HL-60 (cell line): Measurements from ENCODE around the gene RTN4RL1.

Experiments used
- DNase-seq, 2 experiments: peaks; one replicate each; pipeline ENCODE4 v3.0.0-alpha.2; 2010 to 2020; ENCODE audit warnings: low read depth in 1 of 2, low spot score in 1 of 2
- H3K27ac ChIP-seq: fragments of 250-450 bp; sonication (Bioruptor Pico); replicated peaks from 2 replicates; pipeline ENCODE4 v1.5.1; 2020; ENCODE audit warnings: mild to moderate bottlenecking, moderate library complexity
- H3K27me3 ChIP-seq: fragments of 250-450 bp; sonication (Bioruptor Pico); 2 replicates; pipeline ENCODE4 v1.5.1; 2021; ENCODE audit warnings: mild to moderate bottlenecking, moderate library complexity; ENCODE audit not compliant: insufficient read depth, poor library complexity, severe bottlenecking
- H3K4me3 ChIP-seq: replicated peaks from 2 replicates; pipeline ENCODE4 v1.5.1; 2011; ENCODE audit warnings: mild to moderate bottlenecking, control low read depth, low read length; ENCODE audit not compliant: insufficient read depth
- CTCF ChIP-seq: IDR thresholded peaks from one replicate; pipeline ENCODE4 v1.5.1; 2011; ENCODE audit warnings: low read length, control low read depth, inconsistent platforms; ENCODE audit not compliant: insufficient read depth
- GABPA ChIP-seq: IDR thresholded peaks from 2 replicates; pipeline ENCODE4 v1.6.1; 2012; ENCODE audit warnings: low read depth
- POLR2AphosphoS5 ChIP-seq: IDR thresholded peaks from 2 replicates; pipeline ENCODE4 v1.6.1; 2012; ENCODE audit warnings: low read depth
- SPI1 ChIP-seq: IDR thresholded peaks from 2 replicates; pipeline ENCODE4 v1.6.1; 2012; ENCODE audit warnings: low read depth, mild to moderate bottlenecking, borderline replicate concordance
- TF ChIP-seq, protein P1 (sequence below): IDR thresholded peaks from 2 replicates; pipeline ENCODE4 v1.6.1; 2012; ENCODE audit warnings: low read depth; ENCODE audit not compliant: insufficient replicate concordance

RTN4RL1 gene

DNA sequence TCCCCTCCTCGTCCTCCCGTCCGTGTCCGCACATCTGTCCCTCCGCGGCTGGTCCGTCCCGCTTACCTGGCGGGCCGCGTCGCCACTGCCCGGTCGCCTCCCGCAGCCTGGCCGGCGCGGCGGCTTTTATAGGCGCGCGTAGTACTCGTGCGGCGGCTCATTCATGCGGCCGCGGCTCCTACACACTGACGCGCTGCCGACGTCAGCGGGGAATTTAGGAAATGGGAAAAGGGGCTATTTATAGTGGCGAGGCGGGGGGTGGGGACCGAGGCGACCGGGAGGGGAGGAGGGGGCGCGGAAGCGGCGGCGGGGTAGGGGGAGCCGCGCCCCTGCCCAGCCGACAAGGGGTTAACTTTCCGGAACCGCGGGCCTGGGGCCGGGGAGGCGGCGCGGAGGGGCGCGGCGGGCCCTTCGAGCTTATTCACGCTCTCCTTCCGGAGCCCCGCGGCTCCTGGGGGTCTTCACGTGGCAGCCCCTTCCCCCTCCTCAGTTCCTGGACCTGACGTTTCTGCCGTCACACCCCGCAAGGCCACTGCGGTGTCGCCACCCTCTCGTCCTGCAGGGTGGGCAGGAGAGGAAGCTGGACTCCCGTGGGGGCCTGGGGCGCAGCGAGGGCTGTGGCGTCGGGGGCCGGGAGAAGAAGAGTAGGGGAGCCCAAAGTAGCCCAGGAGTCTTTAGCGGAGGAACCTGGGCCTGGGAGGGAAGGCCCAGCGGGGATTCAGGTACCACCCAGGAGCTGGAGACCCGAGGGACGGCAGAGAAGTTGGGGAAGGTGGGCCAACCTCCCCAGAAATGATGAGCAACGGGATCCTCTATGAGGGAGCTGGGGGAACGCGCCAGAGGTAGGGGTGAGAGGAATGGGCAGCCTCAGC lies 26.2 kb upstream of the RTN4RL1 start:
- peak overlapping the region; percentile 36 for H3K4me3 ChIP-seq
- no peak for DNase-seq
- no peak overlapping the region for H3K27ac ChIP-seq
- TF ChIP-seq CTCF: no peak
- TF ChIP-seq, protein P1, sequence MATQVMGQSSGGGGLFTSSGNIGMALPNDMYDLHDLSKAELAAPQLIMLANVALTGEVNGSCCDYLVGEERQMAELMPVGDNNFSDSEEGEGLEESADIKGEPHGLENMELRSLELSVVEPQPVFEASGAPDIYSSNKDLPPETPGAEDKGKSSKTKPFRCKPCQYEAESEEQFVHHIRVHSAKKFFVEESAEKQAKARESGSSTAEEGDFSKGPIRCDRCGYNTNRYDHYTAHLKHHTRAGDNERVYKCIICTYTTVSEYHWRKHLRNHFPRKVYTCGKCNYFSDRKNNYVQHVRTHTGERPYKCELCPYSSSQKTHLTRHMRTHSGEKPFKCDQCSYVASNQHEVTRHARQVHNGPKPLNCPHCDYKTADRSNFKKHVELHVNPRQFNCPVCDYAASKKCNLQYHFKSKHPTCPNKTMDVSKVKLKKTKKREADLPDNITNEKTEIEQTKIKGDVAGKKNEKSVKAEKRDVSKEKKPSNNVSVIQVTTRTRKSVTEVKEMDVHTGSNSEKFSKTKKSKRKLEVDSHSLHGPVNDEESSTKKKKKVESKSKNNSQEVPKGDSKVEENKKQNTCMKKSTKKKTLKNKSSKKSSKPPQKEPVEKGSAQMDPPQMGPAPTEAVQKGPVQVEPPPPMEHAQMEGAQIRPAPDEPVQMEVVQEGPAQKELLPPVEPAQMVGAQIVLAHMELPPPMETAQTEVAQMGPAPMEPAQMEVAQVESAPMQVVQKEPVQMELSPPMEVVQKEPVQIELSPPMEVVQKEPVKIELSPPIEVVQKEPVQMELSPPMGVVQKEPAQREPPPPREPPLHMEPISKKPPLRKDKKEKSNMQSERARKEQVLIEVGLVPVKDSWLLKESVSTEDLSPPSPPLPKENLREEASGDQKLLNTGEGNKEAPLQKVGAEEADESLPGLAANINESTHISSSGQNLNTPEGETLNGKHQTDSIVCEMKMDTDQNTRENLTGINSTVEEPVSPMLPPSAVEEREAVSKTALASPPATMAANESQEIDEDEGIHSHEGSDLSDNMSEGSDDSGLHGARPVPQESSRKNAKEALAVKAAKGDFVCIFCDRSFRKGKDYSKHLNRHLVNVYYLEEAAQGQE: no peak
- no peak for TF ChIP-seq SPI1
- no peak for TF ChIP-seq POLR2AphosphoS5
- no peak for TF ChIP-seq GABPA
- H3K27me3 ChIP-seq: peaks cover 12% of the 10 kb centered on the region

DNA sequence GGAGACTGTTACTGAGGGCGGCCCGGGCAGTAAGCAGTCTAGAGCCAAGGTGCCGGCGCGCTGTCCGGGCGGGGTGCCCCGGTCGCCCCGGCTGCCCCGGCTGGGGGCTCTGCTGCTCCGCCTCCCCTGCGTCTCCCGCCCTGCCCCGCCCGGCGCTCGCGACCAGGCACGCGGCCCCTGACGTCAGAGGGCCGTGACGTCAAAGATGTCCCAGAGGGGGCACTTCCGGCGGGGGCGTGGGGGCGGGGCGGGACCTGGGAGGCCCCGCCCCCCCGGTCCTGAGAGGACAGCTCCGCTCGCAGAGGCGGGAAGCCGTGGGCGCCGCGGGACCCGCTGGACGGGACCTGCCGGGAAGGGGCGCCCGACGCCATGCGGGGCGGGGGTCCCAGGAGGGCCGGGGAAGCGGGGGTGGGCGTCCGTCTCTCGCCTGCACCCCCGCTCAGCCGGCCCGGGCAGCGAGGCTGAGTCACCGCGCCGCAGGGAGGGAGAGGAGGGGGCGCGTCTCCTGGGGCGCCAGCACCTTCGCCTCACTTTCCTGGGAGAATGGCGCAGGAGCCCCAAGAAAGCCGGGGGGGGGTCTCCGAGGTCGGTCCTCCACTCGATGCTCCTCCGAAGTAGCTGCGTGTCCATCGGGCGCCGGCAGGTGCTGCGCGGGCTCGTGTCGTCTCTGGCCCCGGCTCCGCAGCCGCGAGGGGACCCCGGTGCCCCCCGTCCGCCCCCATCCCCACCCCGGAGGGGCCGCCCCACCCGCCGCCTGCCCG lies 25.3 kb upstream of the RTN4RL1 start:
- Histone ChIP-seq H3K27me3 (peaks cover 12% of the 10 kb centered on the region), H3K4me3 (peak overlapping the region; percentile 36), H3K27ac (no peak overlapping the region)
- DNase-seq: no peak
- TF ChIP-seq, protein P1: peak; percentile 74
- no peak for TF ChIP-seq CTCF
- TF ChIP-seq SPI1: no peak
- no peak for TF ChIP-seq GABPA

DNA sequence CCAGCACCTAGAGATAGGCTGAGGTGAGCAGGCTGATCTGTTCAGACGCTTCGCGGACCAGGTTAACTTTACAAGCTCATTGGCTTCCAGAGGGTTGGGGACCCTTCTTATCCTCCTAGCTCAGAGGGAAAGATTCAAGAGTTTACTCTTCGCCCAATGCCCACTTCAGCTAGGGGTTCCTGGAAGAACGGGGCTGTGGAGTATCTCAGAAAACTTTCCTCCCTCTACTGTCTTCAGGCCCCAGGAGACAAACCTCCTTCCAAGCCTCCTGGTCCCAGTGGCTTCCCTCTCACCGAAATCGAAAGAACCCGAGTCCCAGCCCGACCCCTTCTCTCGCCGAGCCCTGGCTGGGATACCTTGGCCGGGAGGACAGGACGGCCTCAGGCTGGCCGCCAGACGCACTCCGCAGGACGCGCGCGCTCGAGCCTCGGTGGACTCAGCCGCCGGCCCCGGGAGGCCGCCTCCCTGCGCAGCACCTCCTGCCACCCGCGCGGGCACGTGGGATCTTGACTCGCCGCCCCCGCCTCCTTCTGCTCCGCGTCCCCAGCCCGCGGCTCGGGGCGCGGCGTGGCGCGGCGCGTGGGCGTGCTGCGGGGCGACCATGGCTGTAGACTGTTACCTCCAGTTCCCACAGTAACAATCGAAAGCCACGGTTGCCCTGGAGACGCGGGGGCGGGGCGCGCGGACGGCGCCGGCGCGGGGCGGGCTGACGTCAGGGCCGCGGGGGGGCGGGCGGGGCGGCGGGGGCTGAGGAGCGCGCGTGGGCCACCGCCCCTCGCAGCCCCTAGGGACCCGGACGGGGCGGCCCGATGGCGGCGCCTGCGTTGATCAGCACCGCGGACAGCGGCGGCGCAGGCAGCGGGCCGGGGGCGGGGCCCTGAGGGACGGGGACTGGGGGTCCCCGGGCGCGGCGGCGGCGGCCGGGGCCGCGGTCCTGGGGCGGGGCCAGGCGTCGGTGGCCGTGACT lies 24.5 kb upstream of the RTN4RL1 start:
- Histone ChIP-seq H3K27ac (no peak overlapping the region), H3K27me3 (peaks cover 11% of the 10 kb centered on the region), H3K4me3 (peak overlapping the region; percentile 36)
- peak in 1 of 2 experiments; percentile 42 for DNase-seq
- TF ChIP-seq SPI1: no peak
- TF ChIP-seq, protein P1: peak; percentile 89
- TF ChIP-seq CTCF: no peak
- TF ChIP-seq POLR2AphosphoS5: no peak
- TF ChIP-seq GABPA: no peak
